Measurements from ENCODE around the gene HECW1. TPM values are rescaled to one million over a fixed set of nuclear protein-coding genes. Genes with fewer than 3 reads are reported as not detected.

The HECW1 gene
- total and polyA plus RNA-seq, 2 of the 13 experiments (the other 11 are each of a cell fraction or from before 2014, with no cell fraction given) = not detected

DNA sequence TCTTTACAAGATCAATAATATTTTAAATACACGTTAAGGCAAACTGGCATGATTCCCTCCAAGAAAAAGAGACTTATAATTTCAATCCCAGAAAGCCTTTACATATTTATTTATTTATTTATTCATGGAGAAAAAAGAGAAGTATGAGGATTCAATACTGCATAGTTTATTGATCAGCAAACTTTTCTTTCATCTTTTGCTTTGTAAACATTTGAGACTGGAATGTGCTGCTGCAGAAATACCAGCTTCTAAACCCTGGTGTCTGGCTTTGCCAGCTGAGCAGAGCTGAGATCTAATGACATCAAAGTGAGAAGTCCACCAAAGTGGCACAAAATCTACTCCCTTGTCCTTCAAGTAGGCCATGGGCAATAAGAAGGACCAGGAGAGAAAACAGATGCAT is 376.8 kb downstream of the HECW1 start:
- POLR2A ChIA-PET = interaction anchor here (1.1 to 1.2 kb wide), 2 partner anchors 12 to 93 kb away, joined by 4 to 11 read pairs; partner anchors contain the start of gene STK17A
- Histone ChIP-seq H3K4me3 (replicated peaks in 1 of 3; ENCODE audit: insufficient read depth in 1 of 3, low read depth in 2 of 3, low read length in 3 of 3) (no peak overlapping the region), H4K20me1 (ENCODE audit: insufficient read depth, low read length) (no peaks in the 10 kb centered on the region), H3K27ac (ENCODE audit: extremely low read length, insufficient read depth, low read length) (peak overlapping the region; percentile 74), H3K27me3 (ENCODE audit: control insufficient read depth in 1 of 2, insufficient read depth in 2 of 2, low read length in 2 of 2) (no peaks in the 10 kb centered on the region), H3K36me3 (replicated peaks in 1 of 2; ENCODE audit: control insufficient read depth in 1 of 2, insufficient read depth in 2 of 2, low read length in 2 of 2) (no peaks in the 10 kb centered on the region), H3K9ac (ENCODE audit: insufficient read depth, low read depth, low read length) (no peak overlapping the region), H3K9me3 (ENCODE audit: low read length) (no peaks in the 10 kb centered on the region), H3K4me2 (ENCODE audit: low read depth, low read length) (peak overlapping the region; percentile 65), H2AFZ (ENCODE audit: low read length) (no peak overlapping the region), H3K79me2 (ENCODE audit: insufficient read depth, low read length) (no peaks in the 10 kb centered on the region), H3K4me1 (ENCODE audit: insufficient read depth, low read length) (peaks cover 82% of the 10 kb centered on the region)
- intact Hi-C loops (cut with micrococcal nuclease; ENCODE audit: unreplicated experiment) (no loop called here), in situ Hi-C loops (cut with HindIII; ENCODE audit: extremely low pct_ligation_motif_present, low pct_unique_long_range_greater_than_20kb) (no loop called here)
- BruUV-seq (replicated peaks) = no TSS peak
- CTCF ChIA-PET (ENCODE audit: low intra/inter-chr PET ratio, low total read pairs) = no interaction called here
- FAIRE-seq (no peak), ATAC-seq (peak; percentile 46), DNase-seq (ENCODE audit: low spot score) (peak; percentile 50)
- 5% methylated on average over 1 of the region's 1 CpG for WGBS (ENCODE audit: low lambda C conversion rate)
- TF ChIP-seq ZKSCAN1 (IDR thresholded peaks at IDR 0.05; ENCODE audit: low read length) (no peak), SALL1 (CRISPR knock-in tag; IDR thresholded peaks at IDR 0.05) (peak; percentile 54; the same call in 1 of the 2 replicates), TOE1 (CRISPR knock-in tag; IDR thresholded peaks at IDR 0.05) (no peak), RFX1 (IDR thresholded peaks at IDR 0.05) (no peak), THRA (CRISPR knock-in tag; IDR thresholded peaks at IDR 0.05; ENCODE audit: borderline replicate concordance) (0 out of 2 replicates have a peak, but pooled peaks have one; percentile 11), ZNF263 (CRISPR knock-in tag; IDR thresholded peaks at IDR 0.05) (no peak), SRSF9 (IDR thresholded peaks at IDR 0.05; ENCODE audit: borderline replicate concordance, insufficient read depth, low read depth, low read length, poor library complexity, severe bottlenecking) (no peak), SRSF4 (IDR thresholded peaks at IDR 0.05; ENCODE audit: low read depth, low read length, poor library complexity, severe bottlenecking) (no peak), PHF20 (CRISPR knock-in tag; IDR thresholded peaks at IDR 0.05) (no peak), ZNF30 (CRISPR knock-in tag; IDR thresholded peaks at IDR 0.05) (no peak), ZNF747 (CRISPR knock-in tag; IDR thresholded peaks at IDR 0.05; ENCODE audit: borderline replicate concordance) (no peak), ZNF709 (CRISPR knock-in tag; IDR thresholded peaks at IDR 0.05) (no peak), ZNF83 (CRISPR knock-in tag; IDR thresholded peaks at IDR 0.05; ENCODE audit: borderline replicate concordance) (no peak), ZBTB37 (CRISPR knock-in tag; IDR thresholded peaks at IDR 0.05) (no peak), SP1 (IDR thresholded peaks at IDR 0.05) (no peak), SP1 (CRISPR knock-in tag; IDR thresholded peaks at IDR 0.05) (no peak), ZSCAN9 (CRISPR knock-in tag; IDR thresholded peaks at IDR 0.05; ENCODE audit: borderline replicate concordance) (no peak), ZFAT (CRISPR knock-in tag; conservative IDR thresholded peaks at IDR 0.05) (peak; percentile 84)
- TF ChIP-seq, protein P1, sequence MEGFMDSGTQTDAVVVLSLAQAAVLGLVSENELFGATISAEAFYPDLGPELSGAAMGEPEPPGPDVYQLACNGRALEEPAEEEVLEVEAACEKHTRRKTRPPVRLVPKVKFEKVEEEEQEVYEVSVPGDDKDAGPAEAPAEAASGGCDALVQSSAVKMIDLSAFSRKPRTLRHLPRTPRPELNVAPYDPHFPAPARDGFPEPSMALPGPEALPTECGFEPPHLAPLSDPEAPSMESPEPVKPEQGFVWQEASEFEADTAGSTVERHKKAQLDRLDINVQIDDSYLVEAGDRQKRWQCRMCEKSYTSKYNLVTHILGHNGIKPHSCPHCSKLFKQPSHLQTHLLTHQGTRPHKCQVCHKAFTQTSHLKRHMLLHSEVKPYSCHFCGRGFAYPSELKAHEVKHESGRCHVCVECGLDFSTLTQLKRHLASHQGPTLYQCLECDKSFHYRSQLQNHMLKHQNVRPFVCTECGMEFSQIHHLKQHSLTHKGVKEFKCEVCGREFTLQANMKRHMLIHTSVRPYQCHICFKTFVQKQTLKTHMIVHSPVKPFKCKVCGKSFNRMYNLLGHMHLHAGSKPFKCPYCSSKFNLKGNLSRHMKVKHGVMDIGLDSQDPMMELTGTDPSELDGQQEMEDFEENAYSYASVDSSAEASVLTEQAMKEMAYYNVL (CRISPR knock-in tag; IDR thresholded peaks at IDR 0.05; ENCODE audit: borderline replicate concordance) = no peak
- TF ChIP-seq, protein P2, sequence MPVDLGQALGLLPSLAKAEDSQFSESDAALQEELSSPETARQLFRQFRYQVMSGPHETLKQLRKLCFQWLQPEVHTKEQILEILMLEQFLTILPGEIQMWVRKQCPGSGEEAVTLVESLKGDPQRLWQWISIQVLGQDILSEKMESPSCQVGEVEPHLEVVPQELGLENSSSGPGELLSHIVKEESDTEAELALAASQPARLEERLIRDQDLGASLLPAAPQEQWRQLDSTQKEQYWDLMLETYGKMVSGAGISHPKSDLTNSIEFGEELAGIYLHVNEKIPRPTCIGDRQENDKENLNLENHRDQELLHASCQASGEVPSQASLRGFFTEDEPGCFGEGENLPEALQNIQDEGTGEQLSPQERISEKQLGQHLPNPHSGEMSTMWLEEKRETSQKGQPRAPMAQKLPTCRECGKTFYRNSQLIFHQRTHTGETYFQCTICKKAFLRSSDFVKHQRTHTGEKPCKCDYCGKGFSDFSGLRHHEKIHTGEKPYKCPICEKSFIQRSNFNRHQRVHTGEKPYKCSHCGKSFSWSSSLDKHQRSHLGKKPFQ (CRISPR knock-in tag; IDR thresholded peaks at IDR 0.05; ENCODE audit: insufficient replicate concordance) = no peak

All from HepG2 (cell line).